ENCODE data around the gene ANKRD10. TPM values are rescaled to one million over a fixed set of nuclear protein-coding genes. Genes with fewer than 3 reads are reported as not detected.
A peak's percentile ranks its signal among the peaks of the same experiment; 100 is the strongest.

ANKRD10 gene
- total RNA-seq, 1 donor from 2014 or later: 54.9 TPM

- no peak for DNase-seq (ENCODE audit: low read depth)
- TF ChIP-seq CTCF (conservative IDR thresholded peaks at IDR 0.05; ENCODE audit: low read depth, low read length): no peak
Observed at GRCh38 chr13:110874508-110874960, 40.3 kb downstream of the ANKRD10 start.

GRCh38 chr13:110873639-110874507 lies 41.0 kb downstream of the ANKRD10 start:
- DNase-seq (ENCODE audit: low read depth): no peak
- H3K4me3 ChIP-seq (ENCODE audit: low read depth, low read length): peak overlapping the region; percentile 43
- no peak for TF ChIP-seq CTCF (conservative IDR thresholded peaks at IDR 0.05; ENCODE audit: low read depth, low read length)

More at GRCh38 chr13:110874508-110874960, 40.3 kb downstream of the ANKRD10 start:
- peak overlapping the region; percentile 43 for H3K4me3 ChIP-seq (ENCODE audit: low read depth, low read length)

GRCh38 chr13:110872768-110873638 lies 41.9 kb downstream of the ANKRD10 start:
- no peak overlapping the region for H3K4me3 ChIP-seq (ENCODE audit: low read depth, low read length)
- no peak for TF ChIP-seq CTCF (conservative IDR thresholded peaks at IDR 0.05; ENCODE audit: low read depth, low read length)
- no peak for DNase-seq (ENCODE audit: low read depth)

GRCh38 chr13:110872034-110872767 lies 42.7 kb downstream of the ANKRD10 start:
- no peak for TF ChIP-seq CTCF (conservative IDR thresholded peaks at IDR 0.05; ENCODE audit: low read depth, low read length)
- no peak overlapping the region for H3K4me3 ChIP-seq (ENCODE audit: low read depth, low read length)
- DNase-seq (ENCODE audit: low read depth): no peak

GRCh38 chr13:110869805-110870706 lies 44.8 kb downstream of the ANKRD10 start:
- DNase-seq (ENCODE audit: low read depth): peak; percentile 99
- TF ChIP-seq CTCF (conservative IDR thresholded peaks at IDR 0.05; ENCODE audit: low read depth, low read length): peak; percentile 8
- H3K4me3 ChIP-seq (ENCODE audit: low read depth, low read length): peak overlapping the region; percentile 57

Data from epithelial cell of proximal tubule (primary cell).